RKO (cell line): Measurements from ENCODE around the gene CEBPG.

Experiments
- DNase-seq: peaks from one replicate; pipeline ENCODE4 v3.0.0-alpha.2; 2016; ENCODE audit warnings: low spot score

The CEBPG gene

GRCh38 chr19:33395561-33396550 is 22.3 kb downstream of the CEBPG start:
- no peak for DNase-seq

- no peak for DNase-seq
These were observed 23.4 kb downstream of the CEBPG start for GRCh38 chr19:33396701-33397535.

DNA sequence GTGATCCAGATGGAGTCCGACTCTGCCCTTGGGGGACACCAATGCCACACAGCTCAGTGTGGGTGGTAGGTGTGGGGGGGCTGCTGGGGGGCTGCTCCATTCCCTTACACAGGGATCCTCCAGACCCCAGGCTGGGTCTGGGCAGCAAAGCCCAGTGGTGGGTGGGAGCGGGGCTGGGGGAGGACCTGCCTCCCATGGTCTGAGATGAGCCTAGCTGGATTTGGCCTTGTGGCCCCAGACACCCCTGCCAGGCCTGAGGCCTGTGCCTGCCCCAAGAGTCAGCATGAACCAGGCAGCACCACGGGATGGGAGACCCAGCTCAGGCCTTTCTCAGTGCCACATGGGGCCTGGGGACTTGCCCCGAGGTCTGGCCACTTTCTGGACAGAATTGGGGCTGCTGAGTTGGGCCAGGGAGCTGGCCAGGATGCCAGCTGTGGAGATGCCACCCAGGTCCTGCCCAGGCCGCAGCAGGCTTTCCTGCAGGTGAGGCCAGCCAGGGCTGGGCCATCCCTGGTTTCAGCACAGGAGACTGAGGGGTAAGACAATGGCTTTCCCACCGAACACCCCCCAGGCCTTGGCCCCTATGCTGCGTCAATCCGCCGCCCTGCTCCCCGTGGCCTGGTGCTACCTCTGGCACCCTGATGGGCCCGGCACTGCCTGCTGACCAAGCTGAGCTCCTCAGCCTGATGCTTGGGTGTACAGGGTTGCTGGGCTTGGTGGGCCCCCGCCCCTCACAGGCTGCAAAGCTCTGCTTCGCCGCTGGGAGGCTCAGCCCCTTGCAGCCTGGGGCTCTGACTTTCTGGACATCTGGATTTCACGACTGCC is 24.2 kb downstream of the CEBPG start:
- DNase-seq, result no peak

DNA sequence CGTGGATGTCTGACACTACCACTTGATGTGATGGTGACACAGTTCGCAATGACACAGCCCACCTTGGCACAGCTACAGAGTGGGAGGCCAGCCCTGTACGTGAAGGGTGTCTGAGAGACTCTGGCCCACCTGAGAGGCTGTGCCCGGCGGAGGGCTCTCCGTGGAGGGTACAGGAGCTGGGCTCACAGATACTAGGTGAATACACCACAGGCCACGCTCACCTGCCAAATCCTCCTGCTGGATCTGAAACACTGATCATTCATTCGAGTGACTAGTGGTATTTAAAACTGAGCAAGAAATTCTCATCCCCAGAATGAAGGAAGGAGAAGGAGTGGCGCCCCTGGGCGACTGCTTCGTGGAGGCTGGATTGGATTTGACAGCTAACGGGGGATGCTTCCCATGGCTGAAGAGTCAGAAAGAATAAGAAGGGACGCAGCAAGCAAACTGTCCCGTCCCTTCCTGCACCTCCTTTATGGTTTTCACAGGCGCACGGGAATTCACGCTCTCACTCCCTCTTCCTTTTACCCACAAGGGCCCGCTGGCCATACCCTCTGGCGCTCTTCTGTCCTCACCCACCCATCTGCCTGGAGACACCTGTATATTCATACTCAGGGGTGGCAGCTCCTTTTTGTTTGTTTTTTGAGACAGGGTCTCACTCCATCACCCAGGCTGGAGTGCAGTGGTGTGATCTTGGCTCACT is 25.0 kb downstream of the CEBPG start:
- no peak for DNase-seq

DNA sequence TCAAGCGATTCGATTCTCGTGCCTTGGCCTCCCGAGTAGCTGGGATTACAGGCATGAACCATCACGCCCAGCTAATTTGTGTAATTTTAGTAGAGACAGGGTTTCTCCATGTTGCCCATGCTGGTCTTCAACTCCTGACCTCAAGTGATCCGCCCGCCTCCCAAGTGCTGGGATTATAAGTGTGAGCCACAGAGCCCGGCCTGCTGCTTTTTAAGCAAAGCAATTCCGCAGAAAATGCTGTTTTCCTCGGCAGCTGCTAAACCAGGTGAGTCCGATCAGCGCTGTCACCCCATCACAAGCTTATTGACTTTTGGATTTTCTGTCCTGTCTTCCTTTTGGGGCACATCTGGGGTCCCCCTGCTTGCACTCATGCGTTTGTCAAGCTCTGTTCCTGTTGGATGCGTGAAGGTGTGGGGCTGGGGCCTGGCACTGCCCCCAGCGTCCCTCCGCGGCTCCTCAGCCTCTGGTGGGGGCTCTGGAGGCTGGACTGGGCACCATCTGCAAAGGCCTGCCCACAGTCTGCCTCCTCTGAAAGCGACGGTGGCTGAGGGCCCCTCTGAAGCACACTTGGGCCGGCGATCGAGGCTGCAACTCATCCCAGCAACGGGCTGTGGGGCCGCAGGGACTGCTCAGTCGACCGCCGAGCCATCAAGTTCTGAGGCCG is 25.7 kb downstream of the CEBPG start:
- no peak for DNase-seq

- DNase-seq, result no peak
These were observed 26.5 kb downstream of the CEBPG start for GRCh38 chr19:33399745-33400681.

DNA sequence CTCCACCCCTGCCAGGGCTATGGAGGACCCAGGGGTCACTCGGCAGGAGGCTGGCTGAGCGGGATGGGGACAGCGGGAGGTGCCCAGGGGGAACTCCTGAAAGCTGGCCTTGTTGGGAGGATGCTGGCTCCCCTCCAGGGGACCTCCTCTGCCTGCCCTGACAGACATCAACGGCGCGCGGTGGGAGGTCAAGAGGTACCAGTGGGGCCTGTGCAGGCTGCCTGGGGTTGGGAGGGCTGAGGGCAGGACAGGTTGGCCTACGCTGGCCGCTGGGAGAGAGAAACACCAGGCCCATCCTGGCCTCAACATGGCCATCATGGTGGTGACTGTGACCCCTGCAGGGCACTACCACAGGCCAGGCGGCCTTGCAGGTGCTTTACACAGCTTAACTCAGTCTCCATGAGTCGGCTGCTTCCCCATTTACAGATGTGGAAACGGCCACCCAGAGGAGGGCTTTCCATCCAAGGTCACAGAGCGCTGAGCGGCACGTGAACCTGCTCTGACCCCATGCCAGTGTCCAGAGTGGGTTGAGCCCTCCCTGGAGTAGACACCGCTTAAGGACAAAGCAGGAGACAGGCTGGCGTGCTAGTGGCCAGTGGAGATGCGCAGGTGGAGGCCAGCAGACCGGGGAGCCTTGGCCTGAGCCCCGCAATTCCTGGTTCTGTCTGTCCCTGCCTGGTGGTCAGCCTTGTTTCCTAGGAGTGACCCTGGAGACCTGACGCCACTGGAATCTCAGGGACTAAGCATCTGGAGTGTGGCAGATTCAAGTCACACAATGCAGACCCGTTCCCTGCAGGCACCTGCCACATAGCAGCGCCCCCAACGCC is 27.6 kb downstream of the CEBPG start:
- DNase-seq, result no peak

- DNase-seq, result no peak
These were observed 28.3 kb downstream of the CEBPG start for GRCh38 chr19:33401683-33402420.

- DNase-seq, result no peak
These were observed 29.1 kb downstream of the CEBPG start for GRCh38 chr19:33402421-33403220.

- no peak for DNase-seq
These were observed 29.9 kb downstream of the CEBPG start for GRCh38 chr19:33403221-33403972.

GRCh38 chr19:33403973-33404304 is 30.4 kb downstream of the CEBPG start:
- DNase-seq, result no peak

- no peak for DNase-seq
These were observed 31.2 kb downstream of the CEBPG start for GRCh38 chr19:33404506-33405253.

DNA sequence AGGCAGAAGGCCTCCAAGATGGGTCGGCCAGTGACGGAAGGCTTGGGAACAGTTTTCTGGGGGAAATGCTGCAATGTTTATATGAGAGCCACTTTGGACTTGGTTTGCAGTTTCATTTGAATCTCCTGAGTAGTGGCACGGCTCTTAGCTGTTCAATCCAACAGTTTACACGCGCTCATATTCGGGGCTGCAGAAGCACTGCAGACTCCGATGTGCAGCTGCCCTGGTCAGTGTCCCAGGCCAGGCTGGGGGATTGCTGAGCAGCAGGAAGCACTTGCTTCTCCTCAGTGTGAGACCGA is 31.7 kb downstream of the CEBPG start:
- DNase-seq, result no peak

GRCh38 chr19:33405553-33406461 is 32.3 kb downstream of the CEBPG start:
- DNase-seq, result no peak

- DNase-seq, result peak; percentile 50
These were observed 33.1 kb downstream of the CEBPG start for GRCh38 chr19:33406521-33407139.
